ENCODE results near the gene NBPF26. TPM values are rescaled to one million over a fixed set of nuclear protein-coding genes. Genes with fewer than 3 reads are reported as not detected.
"Not testable (repeated sequence)": the region's sequence is repeated elsewhere in the genome, so short reads cannot be mapped to it uniquely, and the experiment has no call there.

Gene NBPF26
- total RNA-seq, 1 experiment from 2014 or later, result 5.4 TPM

GRCh38 chr1:120849400-120850286 is 125.9 kb downstream of the NBPF26 start:
- DNase-seq (ENCODE audit: low read depth, low spot score); in situ Hi-C loops (cut with HindIII; ENCODE audit: low pct_unique_long_range_greater_than_20kb, low sequenced_read_pairs): not testable (repeated sequence)

DNA sequence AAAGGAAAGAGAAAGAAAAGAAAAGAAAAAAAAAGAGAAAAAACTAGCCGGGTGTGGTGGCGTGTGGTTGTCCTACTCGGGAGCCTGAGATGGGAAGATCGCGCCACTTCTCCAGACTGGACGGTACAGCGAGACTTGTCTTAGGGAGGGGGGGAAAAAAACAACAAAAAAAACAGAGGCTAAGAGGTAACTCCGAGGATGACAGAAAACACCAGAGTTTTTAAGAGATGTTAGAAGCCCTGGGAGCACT is 126.5 kb downstream of the NBPF26 start:
- DNase-seq (ENCODE audit: low read depth, low spot score); in situ Hi-C loops (cut with HindIII; ENCODE audit: low pct_unique_long_range_greater_than_20kb, low sequenced_read_pairs): not testable (repeated sequence)

GRCh38 chr1:120850537-120851421 is 127.0 kb downstream of the NBPF26 start:
- in situ Hi-C loops (cut with HindIII; ENCODE audit: low pct_unique_long_range_greater_than_20kb, low sequenced_read_pairs); DNase-seq (ENCODE audit: low read depth, low spot score): not testable (repeated sequence)

DNA sequence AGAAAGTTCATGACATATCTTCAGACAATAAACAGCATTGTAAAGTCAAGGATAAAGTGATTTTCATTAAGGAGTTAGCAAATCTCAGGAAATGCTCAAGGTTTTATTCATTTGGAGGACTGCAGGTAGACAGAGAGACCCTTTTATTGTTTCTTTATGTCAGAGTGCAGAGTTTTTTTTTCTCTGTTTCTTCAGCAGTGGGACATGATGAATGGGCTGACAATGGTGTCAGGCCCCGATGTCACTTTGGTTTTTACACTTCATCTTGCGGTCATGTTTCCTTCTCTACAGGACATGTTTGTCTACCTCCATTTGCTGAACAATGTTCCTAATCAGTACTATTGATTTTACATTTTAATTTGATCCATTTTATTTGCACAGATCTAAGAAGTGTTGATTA is 134.4 kb downstream of the NBPF26 start:
- DNase-seq (ENCODE audit: low read depth, low spot score); in situ Hi-C loops (cut with HindIII; ENCODE audit: low pct_unique_long_range_greater_than_20kb, low sequenced_read_pairs): not testable (repeated sequence)

- DNase-seq (ENCODE audit: low read depth, low spot score); in situ Hi-C loops (cut with HindIII; ENCODE audit: low pct_unique_long_range_greater_than_20kb, low sequenced_read_pairs): not testable (repeated sequence)
Observed at GRCh38 chr1:120859615-120860234, 136.0 kb downstream of the NBPF26 start.

DNA sequence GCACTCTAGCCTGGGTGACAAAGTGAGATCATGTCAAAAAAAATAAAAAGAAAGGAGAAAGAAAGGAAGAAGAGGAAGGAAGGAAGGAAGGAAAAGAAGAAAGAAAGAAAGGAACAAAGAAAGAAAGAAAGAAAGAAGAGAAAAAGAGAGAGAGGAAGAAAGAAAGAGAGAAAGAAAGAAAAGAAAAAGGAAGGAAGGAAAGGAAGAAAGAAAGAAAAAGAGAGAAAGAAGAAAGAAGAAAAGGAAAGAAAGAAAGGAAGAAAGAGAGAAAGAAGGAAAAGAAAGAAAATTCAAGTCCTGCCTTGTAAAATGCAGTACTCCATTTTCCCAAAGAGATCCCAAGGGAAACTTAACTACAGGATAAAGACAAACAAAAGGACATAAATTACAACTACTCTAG is 154.5 kb downstream of the NBPF26 start:
- DNase-seq (ENCODE audit: low read depth, low spot score); in situ Hi-C loops (cut with HindIII; ENCODE audit: low pct_unique_long_range_greater_than_20kb, low sequenced_read_pairs): not testable (repeated sequence)

- in situ Hi-C loops (cut with HindIII; ENCODE audit: low pct_unique_long_range_greater_than_20kb, low sequenced_read_pairs); DNase-seq (ENCODE audit: low read depth, low spot score): not testable (repeated sequence)
Observed at GRCh38 chr1:120880056-120880455, 156.3 kb downstream of the NBPF26 start.

GRCh38 chr1:120881934-120882333 is 158.2 kb downstream of the NBPF26 start:
- in situ Hi-C loops (cut with HindIII; ENCODE audit: low pct_unique_long_range_greater_than_20kb, low sequenced_read_pairs); DNase-seq (ENCODE audit: low read depth, low spot score): not testable (repeated sequence)

Small RNA genes within 50 kb of the gene (small RNA-seq; reads per million reads assigned to genes)
- gene RNVU1-19, result 0.50 to 0.86 reads per million in 2 experiments

Other genes with a start within 250 kb of the NBPF26 start
- gene PPIAL4A, start 165.8 kb downstream of the NBPF26 start, total RNA-seq (2014; rRNA removed; shearing (Covaris generic)), result not detected in 2 replicates